ENCODE data around the gene TMEM229A. TPM values are rescaled to one million over a fixed set of nuclear protein-coding genes. Genes with fewer than 3 reads are reported as not detected.

The TMEM229A gene
- total and polyA plus RNA-seq, 10 donors, result 0.06 to 0.33 (median 0.17) TPM; not detected in 7

DNA sequence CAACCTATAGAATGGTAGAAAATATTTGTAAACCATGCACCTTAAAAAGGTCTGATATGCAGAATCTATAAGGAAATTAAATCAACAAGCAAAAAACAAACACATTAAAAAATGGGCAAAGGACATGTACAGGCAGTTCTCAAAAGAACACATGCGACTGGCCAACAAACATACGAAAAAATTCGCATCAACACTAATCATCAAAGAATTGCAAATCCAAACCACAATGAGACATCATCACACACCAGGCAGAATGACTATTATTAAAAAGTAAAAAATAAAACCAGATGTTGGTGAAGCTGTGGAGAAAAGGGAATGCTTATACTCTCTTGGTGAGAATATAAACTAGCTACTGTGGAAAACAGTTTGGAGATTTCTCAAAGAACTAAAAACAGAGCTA, 33.2 kb downstream of the TMEM229A start:
- Histone ChIP-seq H3K4me1 (no peaks in the 10 kb centered on the region), H3K27ac (no peak overlapping the region), H3K4me3 (no peak overlapping the region), H3K9me3 (peaks cover 0 to 29% (median 20%) of the 10 kb centered on the region in 8 donors), H3K27me3 (replicated peaks in 1 of 7) (peaks cover 0 to 1% (median 0%) of the 10 kb centered on the region in 7 donors), H3K36me3 (no peaks in the 10 kb centered on the region)
- intact Hi-C loops (cut with DNase I; ENCODE audit: low total_unique reads), result no loop called here
- WGBS, 5 donors, result 89 to 95% (median 93%) methylated on average over 3 of the region's 3 CpGs
- DNase-seq, result no peak
- TF ChIP-seq POLR2A (IDR thresholded peaks at IDR 0.05) (no peak), POLR2AphosphoS5 (IDR thresholded peaks at IDR 0.05) (no peak), CTCF (IDR thresholded peaks at IDR 0.05 in 8 of 11, conservative IDR thresholded peaks at IDR 0.05 in 3 of 11) (no peak)

GRCh38 chr7:123998921-123999320, 33.9 kb downstream of the TMEM229A start:
- Histone ChIP-seq H3K36me3 (no peaks in the 10 kb centered on the region), H3K9me3 (peaks cover 0 to 29% (median 20%) of the 10 kb centered on the region in 8 donors), H3K4me1 (no peaks in the 10 kb centered on the region), H3K27ac (no peak overlapping the region), H3K4me3 (no peak overlapping the region), H3K27me3 (replicated peaks in 1 of 7) (no peaks in the 10 kb centered on the region)
- 84 to 93% (median 87%) methylated on average over 5 of the region's 5 CpGs for WGBS, 5 donors
- TF ChIP-seq POLR2A (IDR thresholded peaks at IDR 0.05) (no peak), CTCF (IDR thresholded peaks at IDR 0.05 in 8 of 11, conservative IDR thresholded peaks at IDR 0.05 in 3 of 11) (no peak), POLR2AphosphoS5 (IDR thresholded peaks at IDR 0.05) (no peak)
- intact Hi-C loops (cut with DNase I; ENCODE audit: low total_unique reads), result no loop called here
- no peak for DNase-seq

DNA sequence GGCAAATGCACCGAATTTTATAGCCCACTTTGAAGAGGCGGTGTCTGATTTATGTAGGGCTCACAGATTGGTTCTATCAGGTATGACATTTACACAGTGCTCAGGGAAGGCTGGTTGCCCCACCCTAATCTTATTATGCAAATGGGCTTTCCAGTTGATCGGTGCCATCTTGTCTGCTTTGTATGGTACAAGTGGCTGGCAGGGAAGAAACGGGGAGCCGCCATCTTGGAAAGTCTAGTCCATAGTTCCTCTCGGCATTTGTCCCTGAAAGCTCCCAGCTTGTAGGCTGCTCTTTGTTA, 36.6 kb downstream of the TMEM229A start:
- Histone ChIP-seq H3K4me1 (no peaks in the 10 kb centered on the region), H3K27me3 (replicated peaks in 1 of 7) (peaks cover 0 to 7% (median 0%) of the 10 kb centered on the region in 7 donors), H3K9me3 (peaks cover 0 to 12% (median 6%) of the 10 kb centered on the region in 8 donors), H3K36me3 (no peaks in the 10 kb centered on the region), H3K4me3 (no peak overlapping the region), H3K27ac (no peak overlapping the region)
- WGBS, 5 donors, result 87 to 95% (median 94%) methylated on average over 6 of the region's 6 CpGs
- no peak for DNase-seq
- TF ChIP-seq CTCF (IDR thresholded peaks at IDR 0.05 in 8 of 11, conservative IDR thresholded peaks at IDR 0.05 in 3 of 11) (no peak), POLR2A (IDR thresholded peaks at IDR 0.05) (no peak), POLR2AphosphoS5 (IDR thresholded peaks at IDR 0.05) (no peak)
- intact Hi-C loops (cut with DNase I; ENCODE audit: low total_unique reads), result no loop called here

- TF ChIP-seq POLR2AphosphoS5 (IDR thresholded peaks at IDR 0.05) (no peak), POLR2A (IDR thresholded peaks at IDR 0.05) (no peak), CTCF (IDR thresholded peaks at IDR 0.05 in 8 of 11, conservative IDR thresholded peaks at IDR 0.05 in 3 of 11) (no peak)
- H3K4me3 ChIP-seq, result no peak overlapping the region
- H3K4me1 ChIP-seq, result no peaks in the 10 kb centered on the region
- H3K27ac ChIP-seq, result no peak overlapping the region
- no peaks in the 10 kb centered on the region for H3K36me3 ChIP-seq
- intact Hi-C loops (cut with DNase I; ENCODE audit: low total_unique reads), result no loop called here
- H3K27me3 ChIP-seq (replicated peaks in 1 of 7), result peaks cover 0 to 7% (median 0%) of the 10 kb centered on the region in 7 donors
- no peak for DNase-seq
- H3K9me3 ChIP-seq, result peaks cover 0 to 9% (median 1%) of the 10 kb centered on the region in 8 donors
- 88 to 93% (median 91%) methylated on average over 10 of the region's 10 CpGs for WGBS, 5 donors
Measured at GRCh38 chr7:123995617-123996326, 37.1 kb downstream of the TMEM229A start.

All from spleen (tissue), 11 donors.